C1 segment of cervical spinal cord (tissue), 14 donors: ENCODE measurements around the gene TPI1.
"Not testable (repeated sequence)": the region's sequence is repeated elsewhere in the genome, so short reads cannot be mapped to it uniquely, and the experiment has no call there.

Experiments
- DNase-seq, 14 donors: peaks; one replicate each; lab custom pipeline; 2025; lab: John Stamatoyannopoulos, UW

The TPI1 gene

GRCh38 chr12:6868211-6869048 lies 1.1 kb downstream of the TPI1 start:
- DNase-seq = peak in 2 of 14 donors; percentile 12 to 28

GRCh38 chr12:6869049-6870021 lies 2.0 kb downstream of the TPI1 start:
- DNase-seq = peak in 12 of 14 donors; percentile 17 to 79 (median 58)

DNA sequence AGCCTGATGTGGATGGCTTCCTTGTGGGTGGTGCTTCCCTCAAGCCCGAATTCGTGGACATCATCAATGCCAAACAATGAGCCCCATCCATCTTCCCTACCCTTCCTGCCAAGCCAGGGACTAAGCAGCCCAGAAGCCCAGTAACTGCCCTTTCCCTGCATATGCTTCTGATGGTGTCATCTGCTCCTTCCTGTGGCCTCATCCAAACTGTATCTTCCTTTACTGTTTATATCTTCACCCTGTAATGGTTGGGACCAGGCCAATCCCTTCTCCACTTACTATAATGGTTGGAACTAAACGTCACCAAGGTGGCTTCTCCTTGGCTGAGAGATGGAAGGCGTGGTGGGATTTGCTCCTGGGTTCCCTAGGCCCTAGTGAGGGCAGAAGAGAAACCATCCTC lies 3.0 kb downstream of the TPI1 start:
- DNase-seq = not testable (repeated sequence)

- no peak for DNase-seq
These were observed 4.0 kb downstream of the TPI1 start for GRCh38 chr12:6871052-6871957.

DNA sequence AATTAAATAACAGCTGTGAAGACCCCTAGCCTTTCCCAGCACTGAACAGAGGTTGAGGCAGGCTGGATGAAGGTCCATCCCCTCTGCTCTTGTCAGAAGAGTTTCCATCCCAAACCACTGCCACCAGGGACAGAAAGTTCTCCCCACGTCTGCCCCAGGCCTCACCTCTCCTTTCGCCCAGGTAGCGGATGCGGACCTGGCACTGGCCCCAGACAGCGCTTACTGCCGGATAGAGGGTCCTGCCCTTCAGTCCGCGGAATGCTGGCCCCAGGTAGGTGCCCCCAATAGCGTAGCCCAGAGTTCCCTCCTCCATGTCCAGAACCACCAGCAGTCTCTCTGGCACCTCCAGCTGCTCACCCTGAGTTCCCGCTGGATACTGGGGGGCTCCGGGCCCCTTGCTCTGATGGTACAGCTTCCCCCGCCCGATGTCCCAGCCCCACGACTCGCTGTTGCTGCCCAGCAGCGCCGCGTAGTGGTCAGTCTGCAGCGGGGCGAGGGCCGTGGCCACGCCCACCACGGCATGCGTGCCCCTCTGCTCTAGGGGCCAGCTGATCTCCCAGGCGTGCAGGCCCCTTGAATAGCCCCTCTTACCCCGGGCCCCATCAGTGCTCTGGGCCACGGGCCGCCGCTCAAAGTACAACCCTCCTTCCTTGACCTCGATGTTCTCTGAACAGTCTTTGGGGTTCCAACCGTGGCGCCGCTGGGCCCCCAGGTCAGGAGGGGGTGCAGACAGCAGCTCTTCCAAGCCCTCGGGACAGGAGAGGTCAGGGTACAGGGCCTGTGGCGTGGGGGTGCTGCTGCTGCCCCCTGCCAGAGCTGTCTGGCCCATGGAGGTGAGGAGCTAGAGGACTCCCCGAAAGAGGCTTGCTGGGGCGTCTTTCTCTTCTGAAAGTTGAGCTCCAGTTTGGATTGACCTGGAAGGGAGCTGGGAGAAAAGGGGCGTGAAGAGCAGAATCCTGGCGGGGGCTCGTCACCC lies 5.0 kb downstream of the TPI1 start:
- peak in 13 of 14 donors; percentile 16 to 80 (median 63) for DNase-seq

GRCh38 chr12:6873094-6874014 lies 6.0 kb downstream of the TPI1 start, which contains the start of gene SPSB2:
TSS of gene SPSB2 (minus strand) at chr12:6873303. CDS start at chr12:6872901, 402 bp downstream.
- peak; percentile 52 to 95 (median 84) for DNase-seq

DNA sequence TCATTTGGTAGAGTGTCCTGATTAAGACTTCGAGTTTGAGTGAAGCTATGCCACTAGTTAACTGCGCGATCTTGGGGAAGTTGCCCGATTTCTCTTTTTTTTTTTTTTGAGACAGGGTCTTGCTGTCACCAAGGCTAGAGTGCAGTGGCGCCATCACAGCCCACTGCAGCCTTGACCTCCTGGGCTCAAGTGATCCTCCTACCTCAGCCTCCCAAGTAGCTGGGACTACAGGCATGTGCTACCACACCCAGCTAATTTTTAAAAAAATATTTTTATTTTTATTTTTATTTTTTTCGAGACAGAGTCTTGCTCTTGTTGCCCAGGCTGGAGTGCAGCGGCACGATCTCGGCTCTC lies 6.7 kb downstream of the TPI1 start:
- DNase-seq = not testable (repeated sequence)

DNA sequence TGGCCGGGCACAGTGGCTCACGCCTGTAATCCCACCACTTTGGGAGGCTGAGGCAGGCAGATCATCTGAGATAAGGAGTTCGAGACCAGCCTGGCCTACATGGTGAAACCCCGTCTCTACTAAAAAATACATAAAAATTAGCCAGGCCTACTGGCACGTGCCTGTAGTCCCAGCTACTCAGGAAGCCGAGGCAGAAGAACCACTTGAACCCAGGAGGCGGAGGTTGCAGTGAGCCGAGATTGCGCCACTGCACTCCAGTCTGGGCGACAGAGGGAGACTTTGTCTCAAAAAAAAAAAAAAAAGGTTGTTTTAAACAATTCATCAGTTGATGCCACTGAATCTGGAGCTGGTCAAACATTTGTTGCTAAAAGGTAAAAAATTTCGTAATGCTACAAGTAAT lies 12.5 kb downstream of the TPI1 start:
- DNase-seq = not testable (repeated sequence)

DNA sequence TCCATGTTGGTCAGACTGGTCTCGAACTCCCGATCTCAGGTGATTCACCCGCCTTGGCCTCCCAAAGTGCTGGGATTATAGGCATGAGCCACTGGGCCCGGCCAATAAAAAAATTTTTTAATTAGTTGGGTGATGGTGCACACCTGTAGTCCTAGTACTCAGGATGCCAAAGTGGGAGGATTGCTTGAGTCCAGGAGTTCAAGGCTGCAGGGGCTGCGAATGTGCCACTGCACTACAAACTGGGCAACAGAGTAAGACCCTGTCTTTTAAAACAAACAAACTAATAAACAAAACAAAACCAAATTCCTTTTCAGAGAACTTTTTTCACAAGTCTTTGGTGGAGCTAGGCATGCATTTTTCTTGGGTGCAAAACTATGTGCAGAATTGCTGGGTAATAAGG lies 15.9 kb downstream of the TPI1 start:
- no peak for DNase-seq

DNA sequence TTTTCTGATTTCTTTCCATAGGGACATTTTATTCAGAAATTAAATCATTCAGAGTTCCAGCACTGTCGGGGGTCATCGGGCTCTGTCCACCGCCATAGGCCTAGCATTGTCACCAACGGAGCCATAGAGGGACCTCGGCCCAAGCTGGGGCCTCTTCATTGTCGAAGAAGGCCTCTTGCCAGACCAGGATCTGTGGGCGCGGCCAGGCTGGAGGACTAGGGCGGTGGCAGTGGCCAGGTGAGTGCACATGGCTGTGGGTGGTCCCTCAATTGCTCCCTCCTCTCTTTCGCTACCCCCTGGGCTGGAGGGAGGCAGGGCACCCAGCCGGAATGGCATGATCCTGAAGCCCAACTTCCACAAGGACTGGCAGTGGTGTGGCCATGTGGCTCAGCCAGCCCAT lies 16.4 kb downstream of the TPI1 start:
- no peak for DNase-seq

DNA sequence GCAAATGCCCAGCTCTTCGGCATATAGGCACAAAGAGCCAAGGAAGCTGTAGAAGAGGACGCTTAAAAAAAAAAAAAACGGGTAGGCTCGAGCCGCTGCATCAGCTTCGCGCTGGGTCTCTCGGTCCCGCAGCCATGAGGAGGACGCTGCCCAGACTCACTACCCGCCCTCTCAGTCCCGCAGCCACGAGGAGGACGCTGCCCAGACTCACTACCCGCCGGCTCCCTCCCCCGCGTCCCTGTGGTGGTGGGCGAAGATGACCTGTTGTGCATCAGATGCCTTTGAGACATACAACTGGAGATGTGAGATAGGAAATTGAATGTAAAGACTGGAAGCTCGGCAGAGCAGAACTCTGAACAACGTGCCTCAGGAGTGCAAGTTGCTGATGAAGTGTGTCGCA lies 17.2 kb downstream of the TPI1 start:
- no peak for DNase-seq

DNA sequence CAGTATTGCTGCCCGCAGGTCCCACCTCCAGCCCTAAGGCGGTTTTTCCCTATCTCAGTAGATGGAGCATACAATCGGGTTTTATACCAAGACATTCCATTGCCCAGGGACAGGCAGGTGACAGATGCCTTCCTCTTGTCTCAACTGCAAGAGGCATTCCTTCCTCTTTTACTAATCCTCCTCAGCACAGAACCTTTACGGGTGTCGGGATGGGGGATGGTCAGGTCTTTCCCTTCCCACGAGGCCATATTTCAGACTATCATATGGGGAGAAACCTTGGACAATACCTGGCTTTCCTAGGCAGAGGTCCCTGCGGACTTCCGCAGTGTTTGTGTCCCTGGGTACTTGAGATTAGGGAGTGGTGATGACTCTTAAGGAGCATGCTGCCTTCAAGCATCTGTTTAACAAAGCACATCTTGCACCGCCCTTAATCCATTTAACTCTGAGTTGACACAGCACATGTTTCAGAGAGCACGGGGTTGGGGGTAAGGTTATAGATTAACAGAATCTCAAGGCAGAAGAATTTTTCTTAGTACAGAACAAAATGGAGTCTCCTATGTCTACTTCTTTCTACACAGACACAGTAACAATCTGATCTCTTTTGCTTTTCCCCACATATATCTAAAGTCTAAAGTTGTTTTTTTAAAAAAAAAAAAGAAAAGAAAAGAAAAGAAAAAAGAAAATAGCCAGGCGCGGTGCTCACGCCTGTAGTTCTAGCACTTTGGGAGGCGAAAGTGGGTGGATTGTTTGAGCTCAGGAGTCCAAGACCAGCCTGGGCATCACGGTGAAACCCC lies 19.1 kb downstream of the TPI1 start:
- DNase-seq = not testable (repeated sequence)

- no peak for DNase-seq
These were observed 20.1 kb downstream of the TPI1 start for GRCh38 chr12:6887460-6887859.

DNA sequence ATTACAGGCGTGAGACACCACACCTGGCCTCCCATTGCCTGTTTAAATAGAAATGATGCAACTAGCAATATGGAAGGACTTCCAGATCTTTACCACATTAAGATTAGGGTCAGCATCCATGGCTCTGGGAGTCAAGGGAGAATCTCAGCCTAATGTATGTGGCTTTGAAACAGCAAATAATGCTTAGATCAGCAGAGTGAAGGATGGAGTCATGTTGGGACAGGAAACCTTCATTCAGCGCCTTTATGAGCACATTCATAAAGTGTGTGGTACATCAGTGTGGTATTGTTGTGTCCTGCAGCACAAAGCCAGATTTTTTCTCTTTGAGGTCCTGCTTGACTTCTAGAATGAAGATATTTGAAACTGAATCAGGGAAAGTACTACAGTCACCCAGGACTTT lies 21.0 kb downstream of the TPI1 start:
- no peak for DNase-seq

DNA sequence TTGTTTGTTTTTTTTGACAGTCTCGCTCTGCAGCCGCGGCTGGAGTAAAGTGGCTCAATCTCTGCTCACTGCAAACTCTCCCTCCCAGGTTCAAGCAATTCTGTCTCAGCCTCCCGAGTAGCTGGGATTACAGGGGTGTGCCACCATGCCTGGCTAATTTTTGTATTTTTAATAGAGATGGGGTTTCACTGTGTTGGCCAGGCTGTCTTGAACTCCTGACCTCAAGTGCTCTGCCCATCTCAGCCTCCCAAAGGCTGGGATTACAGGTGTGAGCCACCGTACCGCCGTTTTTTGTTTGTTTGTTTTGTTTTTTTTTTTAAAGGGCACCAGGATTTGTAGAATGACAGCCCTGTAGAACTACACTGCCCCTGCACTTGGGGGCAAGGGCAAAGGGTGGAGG lies 21.5 kb downstream of the TPI1 start:
- not testable (repeated sequence) for DNase-seq

DNA sequence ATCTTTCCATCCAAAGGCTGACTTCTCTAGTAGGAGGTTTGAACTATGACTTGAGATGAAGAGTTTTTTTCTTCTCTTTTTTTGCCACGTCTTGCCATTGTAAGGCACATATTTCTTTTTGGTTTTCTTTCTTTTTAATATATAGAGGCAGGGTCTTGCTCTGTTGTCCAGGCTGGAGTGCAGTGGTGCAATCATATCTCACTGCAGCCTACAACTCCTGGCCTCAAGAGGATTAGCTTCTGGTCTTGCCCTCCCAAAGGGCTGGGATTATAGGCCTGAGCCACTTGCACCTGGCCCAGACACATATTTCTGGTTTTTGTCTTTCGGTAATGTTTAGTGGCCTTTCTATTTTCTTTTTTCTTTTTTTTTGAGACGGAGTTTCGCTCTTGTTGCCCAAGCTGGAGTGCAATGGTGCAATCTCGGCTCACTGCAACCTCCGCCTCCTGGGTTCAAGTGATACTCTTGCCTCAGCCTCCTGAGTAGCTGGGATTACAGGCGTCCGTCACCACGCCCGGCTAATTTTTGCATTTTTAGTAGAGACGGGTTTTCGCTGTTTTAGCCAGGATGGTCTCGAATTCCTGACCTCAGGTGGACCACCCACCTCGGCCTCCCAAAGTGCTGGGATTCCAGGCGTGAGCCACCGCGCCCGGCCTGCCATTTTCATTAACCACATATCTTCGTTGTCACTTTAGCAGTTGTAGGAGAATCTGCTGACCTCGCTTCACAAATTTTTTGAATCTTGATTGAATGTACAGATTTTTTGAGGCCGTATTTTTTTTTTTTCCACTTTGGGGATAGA lies 22.6 kb downstream of the TPI1 start:
- not testable (repeated sequence) for DNase-seq
